ENCODE results near the gene TOP2A.

TOP2A gene

DNA sequence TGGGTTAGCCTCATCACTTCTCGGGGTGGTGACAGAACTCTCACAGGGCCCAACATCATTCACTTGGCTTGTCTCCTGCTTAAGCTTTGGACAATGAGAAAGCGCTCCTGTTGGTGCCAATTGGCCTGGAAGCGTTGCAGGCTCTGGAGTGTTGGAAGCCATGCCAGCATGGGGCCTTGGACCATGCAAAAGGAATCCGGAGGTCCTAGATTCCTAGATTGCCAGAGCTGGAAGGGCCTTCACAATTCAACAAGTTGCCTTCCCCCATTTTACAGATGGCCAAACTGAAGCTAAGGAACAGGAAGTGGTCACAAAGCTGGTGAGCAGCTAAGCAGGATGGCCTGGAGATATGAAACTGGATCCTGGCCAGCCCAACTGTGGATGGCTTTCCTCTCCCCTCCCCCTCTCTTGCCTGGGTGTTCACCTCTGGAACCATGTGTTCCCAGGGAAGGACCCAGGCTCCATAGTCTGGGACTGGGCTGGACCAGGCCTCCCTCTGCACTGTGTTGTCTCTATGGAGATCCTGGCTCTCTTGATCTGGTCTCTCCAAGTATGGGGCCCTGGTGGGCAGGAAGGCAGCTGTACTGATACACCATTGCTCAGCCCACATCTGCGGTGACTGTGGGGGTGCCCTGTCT, 19.5 kb upstream of the TOP2A start:
- H3K4me3 ChIP-seq (replicated peaks; ENCODE audit: low read depth, low read length), result no peak overlapping the region
- TF ChIP-seq, protein P1, sequence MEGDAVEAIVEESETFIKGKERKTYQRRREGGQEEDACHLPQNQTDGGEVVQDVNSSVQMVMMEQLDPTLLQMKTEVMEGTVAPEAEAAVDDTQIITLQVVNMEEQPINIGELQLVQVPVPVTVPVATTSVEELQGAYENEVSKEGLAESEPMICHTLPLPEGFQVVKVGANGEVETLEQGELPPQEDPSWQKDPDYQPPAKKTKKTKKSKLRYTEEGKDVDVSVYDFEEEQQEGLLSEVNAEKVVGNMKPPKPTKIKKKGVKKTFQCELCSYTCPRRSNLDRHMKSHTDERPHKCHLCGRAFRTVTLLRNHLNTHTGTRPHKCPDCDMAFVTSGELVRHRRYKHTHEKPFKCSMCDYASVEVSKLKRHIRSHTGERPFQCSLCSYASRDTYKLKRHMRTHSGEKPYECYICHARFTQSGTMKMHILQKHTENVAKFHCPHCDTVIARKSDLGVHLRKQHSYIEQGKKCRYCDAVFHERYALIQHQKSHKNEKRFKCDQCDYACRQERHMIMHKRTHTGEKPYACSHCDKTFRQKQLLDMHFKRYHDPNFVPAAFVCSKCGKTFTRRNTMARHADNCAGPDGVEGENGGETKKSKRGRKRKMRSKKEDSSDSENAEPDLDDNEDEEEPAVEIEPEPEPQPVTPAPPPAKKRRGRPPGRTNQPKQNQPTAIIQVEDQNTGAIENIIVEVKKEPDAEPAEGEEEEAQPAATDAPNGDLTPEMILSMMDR (IDR thresholded peaks at IDR 0.05; ENCODE audit: low read length, missing control alignments), result no peak
- DNase-seq (ENCODE audit: low read depth), result peak; percentile 38

DNA sequence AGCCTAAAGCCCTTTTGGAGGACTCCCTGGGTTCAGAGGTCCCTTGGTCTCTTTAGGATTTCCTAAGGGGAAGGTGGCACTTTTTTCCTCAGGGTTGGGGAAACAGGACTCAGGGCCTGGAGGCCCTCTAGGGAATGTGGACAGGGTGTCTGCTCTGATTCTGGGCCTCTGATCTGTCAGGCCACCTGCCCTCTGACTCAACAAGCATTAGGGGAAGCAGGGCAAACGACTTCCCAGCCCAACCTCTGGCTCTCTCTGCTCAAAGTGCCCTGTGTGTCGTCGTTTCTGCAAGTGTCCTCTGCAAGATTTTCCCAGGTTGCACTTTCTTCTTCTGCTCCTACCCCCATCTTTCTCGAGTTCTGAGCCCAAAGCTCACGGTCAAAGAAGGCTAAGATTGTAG, 18.9 kb upstream of the TOP2A start:
- DNase-seq (ENCODE audit: low read depth), result no peak
- H3K4me3 ChIP-seq (replicated peaks; ENCODE audit: low read depth, low read length), result no peak overlapping the region
- TF ChIP-seq, protein P1 (IDR thresholded peaks at IDR 0.05; ENCODE audit: low read length, missing control alignments), result no peak

- peak; percentile 36 for DNase-seq (ENCODE audit: low read depth)
- H3K4me3 ChIP-seq (replicated peaks; ENCODE audit: low read depth, low read length), result no peak overlapping the region
- TF ChIP-seq, protein P1 (IDR thresholded peaks at IDR 0.05; ENCODE audit: low read length, missing control alignments), result peak; percentile 62
Observed at GRCh38 chr17:40433551-40434415, 16.1 kb upstream of the TOP2A start.

- TF ChIP-seq, protein P1 (IDR thresholded peaks at IDR 0.05; ENCODE audit: low read length, missing control alignments), result no peak
- peak; percentile 66 for DNase-seq (ENCODE audit: low read depth)
- H3K4me3 ChIP-seq (replicated peaks; ENCODE audit: low read depth, low read length), result no peak overlapping the region
Observed at GRCh38 chr17:40432864-40433528, 15.3 kb upstream of the TOP2A start.

GRCh38 chr17:40431231-40431602, 13.5 kb upstream of the TOP2A start:
- TF ChIP-seq, protein P1 (IDR thresholded peaks at IDR 0.05; ENCODE audit: low read length, missing control alignments), result no peak
- no peak overlapping the region for H3K4me3 ChIP-seq (replicated peaks; ENCODE audit: low read depth, low read length)
- no peak for DNase-seq (ENCODE audit: low read depth)

DNA sequence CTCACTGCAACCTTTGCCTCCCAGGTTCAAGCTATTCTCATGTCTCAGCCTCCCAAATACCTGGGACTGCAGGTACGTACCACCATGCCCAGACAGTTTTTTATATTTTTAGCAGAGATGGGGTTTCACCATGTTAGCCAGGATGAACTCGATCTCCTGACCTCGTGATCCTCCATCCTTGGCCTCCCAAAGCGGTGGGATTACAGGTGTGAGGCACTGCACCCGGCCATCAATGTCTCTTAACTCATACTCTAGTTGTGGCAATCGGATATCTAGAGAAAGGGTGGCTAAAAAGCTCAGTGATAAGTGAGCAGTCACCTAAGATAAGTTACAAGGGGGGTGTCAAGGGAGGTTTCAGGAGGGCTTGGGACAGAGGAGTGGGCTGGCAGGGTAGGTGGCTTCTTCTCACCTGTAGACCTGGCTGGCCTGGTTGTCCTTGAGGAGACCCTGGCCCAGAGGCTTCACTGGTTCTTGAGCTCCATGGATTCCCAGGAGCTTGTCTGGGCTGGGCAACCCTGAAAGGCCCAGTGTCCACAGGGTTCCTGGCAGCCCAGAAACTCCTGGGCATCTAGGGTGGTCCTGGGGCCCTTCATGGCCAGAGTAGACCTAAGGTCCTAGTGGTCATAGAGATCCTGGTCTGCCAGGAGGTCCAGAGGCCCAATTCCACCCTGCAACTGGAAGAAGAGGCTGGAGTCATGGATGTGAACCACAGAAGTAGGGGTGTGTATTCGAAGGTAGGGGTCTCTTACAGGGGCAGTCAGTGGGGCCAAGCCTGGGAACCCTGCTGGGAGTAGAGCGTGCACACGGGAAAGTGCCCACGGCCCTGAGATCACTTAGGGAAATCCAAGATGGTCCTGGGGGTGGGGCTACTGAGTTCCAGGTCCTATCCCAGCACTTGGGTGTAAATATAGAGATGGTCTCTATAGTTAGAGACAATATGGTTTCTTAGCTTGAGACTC, 12.9 kb upstream of the TOP2A start:
- H3K4me3 ChIP-seq (replicated peaks; ENCODE audit: low read depth, low read length), result no peak overlapping the region
- DNase-seq (ENCODE audit: low read depth), result no peak
- TF ChIP-seq, protein P1 (IDR thresholded peaks at IDR 0.05; ENCODE audit: low read length, missing control alignments), result no peak
